DND-41 (cell line): Measurements from ENCODE around the gene PTPRD.

Experiments
- EZH2 ChIP-seq: IDR thresholded peaks from 3 replicates; pipeline ENCODE4 v1.6.1; 2012; ENCODE audit warnings: borderline replicate concordance, low read depth, mild to moderate bottlenecking, moderate library complexity, low read length, inconsistent platforms; ENCODE audit not compliant: severe bottlenecking
- TF ChIP-seq, protein P1 (sequence below): IDR thresholded peaks from 2 replicates; pipeline ENCODE4 v1.5.1; 2012; ENCODE audit warnings: borderline replicate concordance, low read length, moderate library complexity, mild to moderate bottlenecking; ENCODE audit not compliant: poor library complexity, severe bottlenecking; ENCODE audit errors: extremely low read depth

DNA sequence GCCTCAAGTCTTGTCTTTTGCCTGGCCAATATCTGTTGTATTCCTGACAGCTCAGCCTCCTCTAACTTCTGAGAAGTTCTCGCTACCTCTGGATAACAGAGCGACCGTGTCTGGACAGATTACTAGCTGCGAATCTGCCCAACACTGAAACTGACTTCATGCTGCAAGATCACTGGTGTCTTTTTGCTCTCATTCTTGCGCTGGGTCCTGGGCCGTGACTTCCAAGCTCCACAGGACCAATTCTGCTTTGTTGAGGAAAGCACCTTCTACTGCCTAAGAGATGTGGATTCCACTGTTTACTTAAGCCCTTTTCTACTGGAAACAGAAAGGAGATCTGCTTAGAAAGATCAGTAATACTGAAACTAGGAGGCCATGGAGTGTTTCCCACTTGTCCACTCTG is 1834.4 kb downstream of the PTPRD start:
- TF ChIP-seq, protein P1, sequence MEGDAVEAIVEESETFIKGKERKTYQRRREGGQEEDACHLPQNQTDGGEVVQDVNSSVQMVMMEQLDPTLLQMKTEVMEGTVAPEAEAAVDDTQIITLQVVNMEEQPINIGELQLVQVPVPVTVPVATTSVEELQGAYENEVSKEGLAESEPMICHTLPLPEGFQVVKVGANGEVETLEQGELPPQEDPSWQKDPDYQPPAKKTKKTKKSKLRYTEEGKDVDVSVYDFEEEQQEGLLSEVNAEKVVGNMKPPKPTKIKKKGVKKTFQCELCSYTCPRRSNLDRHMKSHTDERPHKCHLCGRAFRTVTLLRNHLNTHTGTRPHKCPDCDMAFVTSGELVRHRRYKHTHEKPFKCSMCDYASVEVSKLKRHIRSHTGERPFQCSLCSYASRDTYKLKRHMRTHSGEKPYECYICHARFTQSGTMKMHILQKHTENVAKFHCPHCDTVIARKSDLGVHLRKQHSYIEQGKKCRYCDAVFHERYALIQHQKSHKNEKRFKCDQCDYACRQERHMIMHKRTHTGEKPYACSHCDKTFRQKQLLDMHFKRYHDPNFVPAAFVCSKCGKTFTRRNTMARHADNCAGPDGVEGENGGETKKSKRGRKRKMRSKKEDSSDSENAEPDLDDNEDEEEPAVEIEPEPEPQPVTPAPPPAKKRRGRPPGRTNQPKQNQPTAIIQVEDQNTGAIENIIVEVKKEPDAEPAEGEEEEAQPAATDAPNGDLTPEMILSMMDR = no peak
- no peak for TF ChIP-seq EZH2
